Neural progenitor cell (in vitro differentiated cells): ENCODE results near the gene ZNF598. TPM values are rescaled to one million over a fixed set of nuclear protein-coding genes. Genes with fewer than 3 reads are reported as not detected.

Source experiments
- DNase-seq: peaks from one replicate; pipeline ENCODE4 v3.0.0-alpha.2; 2016; ENCODE audit warnings: low spot score
- H2AFZ ChIP-seq: fragments of 200-600 bp; sonication (generic); replicated peaks from 2 replicates; pipeline ENCODE4 v1.6.1; 2016; ENCODE audit warnings: antibody characterized with exemption
- H3F3A ChIP-seq: fragments of 200-600 bp; sonication (generic); 2 replicates; pipeline ENCODE4 v1.6.1; 2016; ENCODE audit warnings: antibody characterized with exemption, low read depth
- H3K27ac ChIP-seq: fragments of 200-600 bp; sonication (generic); 2 replicates; pipeline ENCODE4 v1.5.1; 2016; ENCODE audit warnings: mild to moderate bottlenecking
- H3K27me3 ChIP-seq: fragments of 200-600 bp; sonication (generic); 2 replicates; pipeline ENCODE4 v1.6.1; 2016; ENCODE audit warnings: mild to moderate bottlenecking, moderate library complexity
- H3K36me3 ChIP-seq: fragments of 200-600 bp; sonication (generic); 2 replicates; pipeline ENCODE4 v1.5.1; 2016
- H3K4me1 ChIP-seq: fragments of 200-600 bp; sonication (generic); 2 replicates; pipeline ENCODE4 v1.6.1; 2016; ENCODE audit warnings: mixed run types
- H3K4me2 ChIP-seq: fragments of 200-600 bp; sonication (generic); 2 replicates; pipeline ENCODE4 v1.6.1; 2016
- H3K4me3 ChIP-seq: fragments of 200-600 bp; sonication (generic); 2 replicates; pipeline ENCODE4 v1.5.1; 2016
- H3K79me2 ChIP-seq: fragments of 200-600 bp; sonication (generic); 2 replicates; pipeline ENCODE4 v1.6.1; 2016; ENCODE audit warnings: low read depth
- H3K9ac ChIP-seq: fragments of 200-600 bp; sonication (generic); 2 replicates; pipeline ENCODE4 v1.6.1; 2016
- H3K9me3 ChIP-seq: fragments of 200-600 bp; sonication (generic); 2 replicates; pipeline ENCODE4 v1.5.1; 2016; ENCODE audit warnings: low read depth
- H4K20me1 ChIP-seq: fragments of 200-600 bp; sonication (generic); 2 replicates; pipeline ENCODE4 v1.6.1; 2016; ENCODE audit warnings: low read depth
- H3K27ac Mint-ChIP-seq: 3 replicates; pipeline ENCODE4 v1.8.0; 2021; ENCODE audit warnings: mixed read lengths
- H3K27me3 Mint-ChIP-seq: 2 replicates; pipeline ENCODE4 v1.8.0; 2022; ENCODE audit warnings: low read depth, mild to moderate bottlenecking, inconsistent platforms, moderate library complexity, mixed read lengths; ENCODE audit not compliant: insufficient read depth
- H3K36me3 Mint-ChIP-seq: 3 replicates; pipeline ENCODE4 v1.8.0; 2021; ENCODE audit warnings: mixed read lengths
- H3K4me1 Mint-ChIP-seq: 3 replicates; pipeline ENCODE4 v1.8.0; 2021; ENCODE audit warnings: mixed read lengths
- H3K4me3 Mint-ChIP-seq: 3 replicates; pipeline ENCODE4 v1.8.0; 2021; ENCODE audit warnings: mild to moderate bottlenecking, moderate library complexity, mixed read lengths
- H3K9me3 Mint-ChIP-seq: 3 replicates; pipeline ENCODE4 v1.8.0; 2020; ENCODE audit warnings: mixed read lengths
- CTCF ChIP-seq: fragments of 200-600 bp; sonication (generic); IDR thresholded peaks from 2 replicates; pipeline ENCODE4 v1.5.1; 2017; ENCODE audit warnings: antibody characterized with exemption, mild to moderate bottlenecking
- EZH2 ChIP-seq: fragments of 200-600 bp; sonication (generic); IDR thresholded peaks from 2 replicates; pipeline ENCODE4 v1.6.1; 2017; ENCODE audit warnings: antibody characterized with exemption, mild to moderate bottlenecking, moderate library complexity
- EZH2phosphoT487 ChIP-seq: fragments of 200-600 bp; sonication (generic); IDR thresholded peaks from 2 replicates; pipeline ENCODE4 v1.6.1; 2017; ENCODE audit warnings: antibody characterized with exemption
- total RNA-seq: library from RNA; depleted of rRNA; stranded (reverse); fragments of >200 nt; gene quantifications from 2 replicates; pipeline ENCODE4 v1.2.3, GENCODE V29; 2015; ENCODE audit warnings: low replicate concordance

Gene ZNF598
- 12.7 and 31.2 TPM in 2 replicates for total RNA-seq

GRCh38 chr16:2009791-2010510 is at the start of gene ZNF598:
Gene ZNF598, minus strand, starts transcription at chr16:2009821.
- Mint-ChIP-seq H3K9me3 (no peaks in the 10 kb centered on the region), H3K27ac (peak within 1 kb of the TSS; percentile 85), H3K4me1 (peaks cover 25% of the 10 kb centered on the region), H3K27me3 (peaks cover 2% of the 10 kb centered on the region), H3K36me3 (peaks cover 3% of the 10 kb centered on the region), H3K4me3 (peak within 1 kb of the TSS; percentile 93)
- no peaks in the 10 kb centered on the region for H3K36me3 ChIP-seq
- no peaks in the 10 kb centered on the region for H3K9me3 ChIP-seq
- H3K79me2 ChIP-seq = peaks cover 44% of the 10 kb centered on the region
- H2AFZ ChIP-seq = peak within 1 kb of the TSS; percentile 66
- H4K20me1 ChIP-seq = peaks cover 43% of the 10 kb centered on the region
- H3K4me2 ChIP-seq = peak within 1 kb of the TSS; percentile 89
- H3K4me3 ChIP-seq = peak within 1 kb of the TSS; percentile 100
- H3K27me3 ChIP-seq = no peaks in the 10 kb centered on the region
- H3K9ac ChIP-seq = peak within 1 kb of the TSS; percentile 88
- H3K27ac ChIP-seq = no peak within 1 kb of the TSS
- TF ChIP-seq EZH2 (no peak), EZH2phosphoT487 (no peak), CTCF (no peak)
- peak; percentile 96 for DNase-seq
- peaks cover 12% of the 10 kb centered on the region for H3K4me1 ChIP-seq
- peaks cover 20% of the 10 kb centered on the region for H3F3A ChIP-seq

DNA sequence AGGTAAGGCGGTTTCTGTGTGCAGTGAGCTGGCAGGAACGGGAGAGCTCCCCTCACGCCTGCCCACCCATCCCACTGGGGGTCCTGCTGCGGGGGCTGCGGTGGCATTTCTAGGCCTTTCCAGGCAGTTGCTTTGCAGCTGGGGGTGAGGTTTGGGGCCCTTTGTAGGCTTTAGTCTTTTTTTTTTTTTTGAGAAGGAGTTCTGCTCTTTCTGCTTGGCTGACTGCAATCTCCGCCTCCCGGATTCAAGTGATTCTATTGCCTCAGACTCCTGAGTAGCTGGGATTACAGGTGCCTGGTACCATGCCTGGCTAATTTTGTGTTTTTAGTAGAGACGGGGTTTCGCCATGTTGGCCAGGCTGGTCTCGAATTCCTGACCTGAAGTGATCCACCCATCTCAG is 49.3 kb upstream of the ZNF598 start:
- H4K20me1 ChIP-seq = no peaks in the 10 kb centered on the region
- H3K79me2 ChIP-seq = no peaks in the 10 kb centered on the region
- H3K27ac Mint-ChIP-seq = peak overlapping the region; percentile 83
- H3K36me3 ChIP-seq = no peaks in the 10 kb centered on the region
- peak overlapping the region; percentile 49 for H3K4me2 ChIP-seq
- H2AFZ ChIP-seq = no peak overlapping the region
- H3K9me3 ChIP-seq = no peaks in the 10 kb centered on the region
- no peak overlapping the region for H3K4me3 ChIP-seq
- peak overlapping the region; percentile 81 for H3K27ac ChIP-seq
- no peaks in the 10 kb centered on the region for H3K36me3 Mint-ChIP-seq
- no peak overlapping the region for H3K4me3 Mint-ChIP-seq
- H3K27me3 ChIP-seq = no peaks in the 10 kb centered on the region
- H3K4me1 ChIP-seq = peaks cover 7% of the 10 kb centered on the region
- TF ChIP-seq CTCF (no peak), EZH2 (no peak), EZH2phosphoT487 (no peak)
- peaks cover 11% of the 10 kb centered on the region for H3K4me1 Mint-ChIP-seq
- H3K9me3 Mint-ChIP-seq = no peaks in the 10 kb centered on the region
- peaks cover 11% of the 10 kb centered on the region for H3F3A ChIP-seq
- H3K9ac ChIP-seq = no peak overlapping the region
- DNase-seq = peak; percentile 57
- peaks cover 2% of the 10 kb centered on the region for H3K27me3 Mint-ChIP-seq

DNA sequence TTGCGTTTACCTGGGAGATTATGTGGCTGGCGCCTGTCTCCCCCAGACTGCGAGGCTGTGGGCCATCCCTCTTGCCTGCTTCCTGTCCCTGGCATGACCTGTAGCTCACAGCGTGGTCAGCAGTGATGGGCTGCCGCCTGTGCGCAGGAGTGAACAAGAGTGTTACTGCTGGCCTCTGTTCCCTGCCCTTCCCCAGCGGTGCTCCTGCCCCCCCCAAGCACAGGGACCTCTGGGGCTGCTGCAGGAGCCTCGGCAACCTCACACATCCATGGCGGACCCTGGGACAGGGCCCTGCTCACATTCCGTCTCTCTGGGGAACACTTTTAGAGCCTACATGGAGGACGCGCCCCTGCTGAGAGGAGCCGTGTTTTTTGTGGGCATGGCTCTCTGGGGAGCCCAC is 48.8 kb upstream of the ZNF598 start:
- Histone ChIP-seq H3K4me1 (peaks cover 7% of the 10 kb centered on the region), H3K36me3 (no peaks in the 10 kb centered on the region)

More for the DNA sequence above, 48.8 kb upstream of the ZNF598 start:
- Histone ChIP-seq H3K9ac (no peak overlapping the region), H3K9me3 (no peaks in the 10 kb centered on the region), H3K79me2 (no peaks in the 10 kb centered on the region), H3F3A (peaks cover 11% of the 10 kb centered on the region), H4K20me1 (no peaks in the 10 kb centered on the region), H3K4me2 (peak overlapping the region; percentile 49), H3K27ac (peak overlapping the region; percentile 81), H3K4me3 (no peak overlapping the region), H2AFZ (no peak overlapping the region), H3K27me3 (no peaks in the 10 kb centered on the region)
- H3K4me3 Mint-ChIP-seq = peak overlapping the region; percentile 38
- peak; percentile 24 for DNase-seq
- peaks cover 11% of the 10 kb centered on the region for H3K4me1 Mint-ChIP-seq
- TF ChIP-seq EZH2phosphoT487 (no peak), EZH2 (no peak), CTCF (no peak)
- peaks cover 2% of the 10 kb centered on the region for H3K27me3 Mint-ChIP-seq
- H3K9me3 Mint-ChIP-seq = no peaks in the 10 kb centered on the region
- H3K27ac Mint-ChIP-seq = peak overlapping the region; percentile 83
- no peaks in the 10 kb centered on the region for H3K36me3 Mint-ChIP-seq
